H1 (cell line): Measurements from ENCODE around the gene OR14I1. TPM values are rescaled to one million over a fixed set of nuclear protein-coding genes. Genes with fewer than 3 reads are reported as not detected.

Experiments used
- CTCF ChIA-PET: fragments of 300-600 bp; sonication (Branson Sonifier 250); formaldehyde crosslinking; loops from one replicate; lab custom pipeline; 2021; ENCODE audit not compliant: partially characterized antibody; lab: Charles Lee
- POLR2A ChIA-PET: fragments of 300-600 bp; sonication (Branson Sonifier 250); formaldehyde crosslinking; loops from one replicate; lab custom pipeline; 2021; ENCODE audit warnings: inconsistent platforms; ENCODE audit not compliant: partially characterized antibody; lab: Charles Lee
- DNase-seq, 2 experiments: peaks; one replicate each; pipeline versions ENCODE4 v3.0.0 to v3.0.0-alpha.2; 2010 to 2022; ENCODE audit warnings: low spot score in 2 of 2, low read depth in 1 of 2, mixed read lengths in 1 of 2
- FAIRE-seq: peaks from 2 replicates; lab custom pipeline; 2011; peaks lifted over from hg19 to GRCh38; lab: Jason Lieb, UNC
- H2AFZ ChIP-seq: 2 replicates; pipeline ENCODE4 v1.8.1; 2012; ENCODE audit warnings: low read length, inconsistent platforms
- H2AK5ac ChIP-seq: 2 replicates; pipeline ENCODE4 v1.6.1; 2013; ENCODE audit warnings: low read depth, low read length
- H2BK120ac ChIP-seq: replicated peaks from 2 replicates; pipeline ENCODE3; 2013; ENCODE audit warnings: low read depth, low read length, inconsistent platforms
- H2BK12ac ChIP-seq: 2 replicates; pipeline ENCODE4 v1.6.1; 2013; ENCODE audit warnings: low read depth, low read length
- H2BK15ac ChIP-seq: 2 replicates; pipeline ENCODE4 v1.6.1; 2013; ENCODE audit warnings: low read length
- H2BK20ac ChIP-seq: 2 replicates; pipeline ENCODE4 v1.6.1; 2013; ENCODE audit warnings: low read length
- H2BK5ac ChIP-seq: 2 replicates; pipeline ENCODE4 v1.6.1; 2013; ENCODE audit warnings: low read depth, low read length
- H3K14ac ChIP-seq: 2 replicates; pipeline ENCODE4 v1.6.1; 2013; ENCODE audit warnings: inconsistent platforms; ENCODE audit not compliant: insufficient read length
- H3K18ac ChIP-seq: 2 replicates; pipeline ENCODE4 v1.6.1; 2013; ENCODE audit warnings: low read length; ENCODE audit errors: extremely low read depth
- H3K23ac ChIP-seq: 2 replicates; pipeline ENCODE4 v1.6.1; 2013; ENCODE audit warnings: inconsistent platforms; ENCODE audit not compliant: insufficient read length
- H3K23me2 ChIP-seq: 2 replicates; pipeline ENCODE4 v1.6.1; 2013; ENCODE audit warnings: low read depth, low read length
- H3K27ac ChIP-seq: 2 replicates; pipeline ENCODE4 v1.6.1; 2011; ENCODE audit warnings: low read depth, low read length, inconsistent platforms
- H3K27me3 ChIP-seq, 4 experiments: replicated peaks in 1 of 4; 1 replicate in 1 of 4; 2 replicates in 3 of 4; pipeline versions ENCODE4 v1.6.1 to v1.8.1; 2011 to 2013; ENCODE audit warnings: low read length in 3 of 4, mild to moderate bottlenecking in 3 of 4, inconsistent platforms in 2 of 4, mixed read lengths in 2 of 4, moderate library complexity in 1 of 4; ENCODE audit not compliant: control insufficient read depth in 3 of 4, insufficient read depth in 3 of 4; ENCODE audit errors: extremely low read depth in 1 of 4
- H3K36me3 ChIP-seq, 4 experiments: 2 replicates each; pipeline versions ENCODE4 v1.6.1 to v1.8.1; 2011 to 2013; ENCODE audit warnings: mild to moderate bottlenecking in 4 of 4, low read length in 3 of 4, moderate library complexity in 2 of 4, control low read depth in 1 of 4, inconsistent platforms in 1 of 4; ENCODE audit not compliant: insufficient read depth in 4 of 4, control insufficient read depth in 2 of 4
- H3K4ac ChIP-seq: replicated peaks from 2 replicates; pipeline ENCODE3; 2013; ENCODE audit warnings: low read length, low read depth, mixed read lengths, inconsistent platforms; ENCODE audit not compliant: insufficient read length
- H3K4me1 ChIP-seq, 4 experiments: replicated peaks in 1 of 4; 1 replicate in 1 of 4; 2 replicates in 3 of 4; pipeline versions ENCODE4 v1.6.1 to v1.8.1; 2011 to 2013; ENCODE audit warnings: low read length in 3 of 4, inconsistent platforms in 2 of 4, mixed read lengths in 1 of 4; ENCODE audit not compliant: insufficient read depth in 4 of 4, control insufficient read depth in 3 of 4
- H3K4me2 ChIP-seq, 2 experiments: 2 replicates each; pipeline versions ENCODE4 v1.6.1 to v1.8.1; 2011 to 2013; ENCODE audit warnings: low read depth in 2 of 2, low read length in 2 of 2, control low read depth in 1 of 2, inconsistent platforms in 1 of 2, mild to moderate bottlenecking in 1 of 2; ENCODE audit not compliant: insufficient read depth in 1 of 2
- H3K4me3 ChIP-seq, 4 experiments: fragments of 200-600, 300-600 bp in 1 of 4; sonication (generic), shearing (Covaris generic), sonication (Bioruptor Twin) in 1 of 4; 2 replicates each; pipeline versions ENCODE4 v1.5.1 to v1.8.1; 2011 to 2016; ENCODE audit warnings: low read length in 4 of 4, low read depth in 3 of 4, control low read depth in 2 of 4, inconsistent platforms in 2 of 4, mild to moderate bottlenecking in 2 of 4, mixed read lengths in 1 of 4, moderate library complexity in 1 of 4; ENCODE audit not compliant: insufficient read depth in 2 of 4; ENCODE audit errors: extremely low read depth in 1 of 4
- H3K56ac ChIP-seq: replicated peaks from 2 replicates; pipeline ENCODE3; 2013; ENCODE audit warnings: low read depth, mild to moderate bottlenecking, mixed read lengths, low read length, inconsistent platforms; ENCODE audit not compliant: insufficient read length
- H3K79me1 ChIP-seq: 2 replicates; pipeline ENCODE4 v1.6.1; 2013; ENCODE audit warnings: low read depth, low read length, control low read depth
- H3K79me2 ChIP-seq, 2 experiments: 2 replicates each; pipeline versions ENCODE4 v1.6.1 to v1.8.1; 2012 to 2013; ENCODE audit warnings: low read length in 2 of 2, mild to moderate bottlenecking in 2 of 2, inconsistent platforms in 1 of 2; ENCODE audit not compliant: insufficient read depth in 2 of 2, control insufficient read depth in 1 of 2
- H3K9ac ChIP-seq, 4 experiments: replicated peaks in 1 of 4; 1 replicate in 1 of 4; 2 replicates in 3 of 4; pipeline versions ENCODE4 v1.6.1 to v1.8.1; 2011 to 2013; ENCODE audit warnings: low read depth in 3 of 4, low read length in 3 of 4, control low read depth in 2 of 4, mild to moderate bottlenecking in 2 of 4, moderate library complexity in 2 of 4, inconsistent platforms in 1 of 4; ENCODE audit errors: extremely low read depth in 1 of 4
- H3K9me3 ChIP-seq, 2 experiments: 2 replicates each; pipeline versions ENCODE4 v1.6.1 to v1.8.1; 2012 to 2013; ENCODE audit warnings: mild to moderate bottlenecking in 2 of 2, moderate library complexity in 2 of 2, control low read depth in 1 of 2, inconsistent platforms in 1 of 2, low read depth in 1 of 2, low read length in 1 of 2, mixed read lengths in 1 of 2; ENCODE audit not compliant: insufficient read depth in 2 of 2
- H4K20me1 ChIP-seq, 2 experiments: replicated peaks in 1 of 2; 2 replicates each; pipeline versions ENCODE3 to v1.8.1; 2011 to 2013; ENCODE audit warnings: inconsistent platforms in 2 of 2, low read length in 2 of 2, mild to moderate bottlenecking in 1 of 2; ENCODE audit not compliant: insufficient read depth in 2 of 2, control insufficient read depth in 1 of 2
- H4K5ac ChIP-seq: 2 replicates; pipeline ENCODE4 v1.6.1; 2013; ENCODE audit warnings: low read length, low read depth, mixed read lengths, inconsistent platforms; ENCODE audit not compliant: insufficient read length
- H4K8ac ChIP-seq: 2 replicates; pipeline ENCODE4 v1.8.0; 2013; ENCODE audit warnings: mild to moderate bottlenecking, moderate library complexity, low read length, inconsistent platforms; ENCODE audit not compliant: insufficient read depth; ENCODE audit errors: extremely low read depth
- H4K91ac ChIP-seq: replicated peaks from 2 replicates; pipeline ENCODE3; 2013; ENCODE audit warnings: low read length, mixed read lengths, inconsistent platforms; ENCODE audit not compliant: insufficient read length
- ATF2 ChIP-seq: IDR thresholded peaks from 2 replicates; pipeline ENCODE4 v1.6.1; 2012; ENCODE audit warnings: low read length, inconsistent platforms
- KDM4A ChIP-seq: IDR thresholded peaks from one replicate; pipeline ENCODE4 v1.7.1; 2012; ENCODE audit warnings: low read depth, mild to moderate bottlenecking, moderate library complexity, low read length, inconsistent platforms; ENCODE audit not compliant: severe bottlenecking
- NRF1 ChIP-seq: IDR thresholded peaks from 2 replicates; pipeline ENCODE4 v1.6.1; 2011; ENCODE audit warnings: mild to moderate bottlenecking, low read depth, low read length, improper control_type of control experiment
- RBBP5 ChIP-seq: IDR thresholded peaks from 2 replicates; pipeline ENCODE4 v1.7.1; 2012; ENCODE audit warnings: low read depth, mild to moderate bottlenecking, inconsistent platforms, low read length, moderate library complexity, borderline replicate concordance
- SIX5 ChIP-seq: IDR thresholded peaks from 2 replicates; pipeline ENCODE4 v1.6.1; 2011; ENCODE audit warnings: mild to moderate bottlenecking, low read depth, low read length
- WGBS, 2 experiments: shearing (Covaris generic) in 1 of 2; methylation state at CpG; one replicate each; pipeline versions ENCODE4 v1.1.6 to v1.1.7; 2013 to 2015; ENCODE audit warnings: low lambda C conversion rate in 2 of 2, mixed read lengths in 2 of 2, inconsistent platforms in 1 of 2, low coverage in 1 of 2, missing lambda C conversion rate in 1 of 2; ENCODE audit not compliant: insufficient replicate concordance in 2 of 2, insufficient coverage in 1 of 2, insufficient read length in 1 of 2; ENCODE audit errors: extremely low coverage in 1 of 2, missing lambda C conversion rate in 1 of 2; 5-methylcytosine and 5-hydroxymethylcytosine counted together
- polyA plus RNA-seq, 7 experiments: library from polyadenylated mRNA; depleted of rRNA in 3 of 7; stranded (reverse) in 5 of 7; unstranded in 2 of 7; fragments of >200 nt in 5 of 7; fragments of 200-250 nt in 2 of 7; gene quantifications; 1 replicate in 5 of 7; 2 replicates in 1 of 7; 4 replicates in 1 of 7; pipeline versions ENCODE4 v1.2.1 to v1.2.3, GENCODE V29; 2011 to 2013; ENCODE audit warnings: missing spikeins in 2 of 7, mixed read lengths in 2 of 7
- total RNA-seq: library from RNA; stranded (reverse); fragmentation: NEBNext Ultra II Directional; extraction: Animal tissue kit (Norgen Biotek cat#: 25700); gene quantifications from 2 replicates; pipeline ENCODE4 v1.2.1, GENCODE V29; 2021

Gene OR14I1
- total and polyA plus RNA-seq, 2 of the 8 experiments (the other 6 are each of a cell fraction or from before 2014, with no cell fraction given) = not detected

- Histone ChIP-seq H3K36me3 (no peaks in the 10 kb centered on the region), H2AFZ (no peak overlapping the region), H3K23me2 (peaks cover 2% of the 10 kb centered on the region; the same call in 1 of the 2 replicates), H3K18ac (no peak overlapping the region), H4K20me1 (no peaks in the 10 kb centered on the region), H2AK5ac (no peak overlapping the region), H3K79me2 (no peaks in the 10 kb centered on the region), H3K9ac (no peak overlapping the region), H3K23ac (no peak overlapping the region), H3K9me3 (peaks cover 64 to 71% of the 10 kb centered on the region in 2 experiments), H3K4me2 (no peak overlapping the region), H2BK20ac (no peak overlapping the region), H2BK5ac (no peak overlapping the region), H3K4ac (no peak overlapping the region), H2BK12ac (no peak overlapping the region), H4K8ac (no peak overlapping the region), H2BK120ac (no peak overlapping the region), H4K5ac (no peak overlapping the region), H2BK15ac (no peak overlapping the region), H3K14ac (no peak overlapping the region), H3K4me1 (no peaks in the 10 kb centered on the region), H3K79me1 (no peaks in the 10 kb centered on the region), H3K27me3 (no peaks in the 10 kb centered on the region), H3K27ac (no peak overlapping the region), H3K4me3 (no peak overlapping the region), H4K91ac (no peak overlapping the region), H3K56ac (no peak overlapping the region)
- FAIRE-seq (no peak), DNase-seq (no peak)
- TF ChIP-seq ATF2 (no peak), KDM4A (no peak), NRF1 (no peak), SIX5 (no peak), RBBP5 (no peak)
- POLR2A ChIA-PET = no interaction called here
- WGBS, 2 experiments = 91% methylated on average over 2 of the region's 2 CpGs; no CpG with 5 or more reads in 1 of the 2 experiments
- CTCF ChIA-PET = interaction anchor here (0.6 kb wide), 1 partner anchor 751 kb away, joined by 3 read pairs; no protein-coding TSS in a partner anchor
Measured at GRCh38 chr1:248703674-248704073, 1.1 kb upstream of the OR14I1 start.
